CD4-positive, CD25-positive, alpha-beta regulatory T cell (primary cell): ENCODE data around the gene YIPF5. TPM values are rescaled to one million over a fixed set of nuclear protein-coding genes. Genes with fewer than 3 reads are reported as not detected.
A peak's percentile ranks its signal among the peaks of the same experiment; 100 is the strongest.

Source experiments
- ATAC-seq, 2 donors: fragments of 150-1000 bp; cut with Tn5 transposase; one replicate each; pipeline ENCODE4 v1.10.0; 2021; ENCODE audit warnings: low read depth in 2 of 2, moderate number of reproducible peaks in 2 of 2, moderate library complexity in 1 of 2
- DNase-seq, 3 donors: peaks; one replicate each; pipeline versions ENCODE4 v3.0.0 to v3.0.0-alpha.2; 2012 to 2022; ENCODE audit warnings: mixed read lengths in 1 of 3
- H3K27ac ChIP-seq: one replicate; pipeline ENCODE4 v1.7.0; 2013; ENCODE audit warnings: mild to moderate bottlenecking, low read length; ENCODE audit not compliant: insufficient read depth, poor library complexity, severe bottlenecking
- H3K27me3 ChIP-seq: one replicate; pipeline ENCODE4 v1.7.0; 2013; ENCODE audit warnings: low read length; ENCODE audit not compliant: control insufficient read depth, insufficient read depth
- H3K36me3 ChIP-seq: one replicate; pipeline ENCODE4 v1.7.0; 2013; ENCODE audit warnings: mild to moderate bottlenecking, low read length, moderate library complexity; ENCODE audit not compliant: control insufficient read depth, insufficient read depth
- H3K4me1 ChIP-seq: 2 replicates; pipeline ENCODE4 v1.7.0; 2013; ENCODE audit warnings: mild to moderate bottlenecking, low read length; ENCODE audit not compliant: insufficient read depth, control insufficient read depth, poor library complexity, severe bottlenecking
- H3K4me3 ChIP-seq: one replicate; pipeline ENCODE4 v1.7.0; 2013; ENCODE audit warnings: low read depth, mild to moderate bottlenecking, low read length, moderate library complexity
- H3K9me3 ChIP-seq, 2 experiments: 1 replicate in 1 of 2; 2 replicates in 1 of 2; pipeline ENCODE4 v1.7.0; 2013; ENCODE audit warnings: low read length in 2 of 2, mild to moderate bottlenecking in 1 of 2, moderate library complexity in 1 of 2; ENCODE audit not compliant: control insufficient read depth in 2 of 2
- H3K27ac Mint-ChIP-seq, 3 donors: one replicate each; pipeline ENCODE4 v1.8.0; 2020 to 2022; ENCODE audit warnings: mild to moderate bottlenecking in 3 of 3, mixed read lengths in 3 of 3, moderate library complexity in 2 of 3
- H3K27me3 Mint-ChIP-seq: one replicate; pipeline ENCODE4 v1.8.0; 2022; ENCODE audit warnings: mild to moderate bottlenecking, mixed read lengths
- H3K36me3 Mint-ChIP-seq: one replicate; pipeline ENCODE4 v1.8.0; 2020; ENCODE audit warnings: mixed read lengths
- H3K4me1 Mint-ChIP-seq, 4 donors: one replicate each; pipeline ENCODE4 v1.8.0; 2020 to 2022; ENCODE audit warnings: mixed read lengths in 4 of 4, mild to moderate bottlenecking in 1 of 4
- H3K4me3 Mint-ChIP-seq, 4 donors: one replicate each; pipeline ENCODE4 v1.8.0; 2020 to 2022; ENCODE audit warnings: mild to moderate bottlenecking in 4 of 4, mixed read lengths in 4 of 4, moderate library complexity in 3 of 4
- H3K9me3 Mint-ChIP-seq, 7 donors: one replicate each; pipeline ENCODE4 v1.8.0; 2020 to 2022; ENCODE audit warnings: mixed read lengths in 7 of 7, mild to moderate bottlenecking in 3 of 7, moderate library complexity in 2 of 7
- polyA plus RNA-seq, 4 donors: library from polyadenylated mRNA; unstranded; fragments of 300-500 nt; fragmentation: Illumina TruSeq; gene quantifications; one replicate each; pipeline ENCODE4 v1.2.3, GENCODE V29; 2021
- total RNA-seq: library from RNA; stranded (reverse); gene quantifications from one replicate; pipeline ENCODE4 v1.2.3, GENCODE V29; 2022

YIPF5 gene
- total RNA-seq (45.4 TPM), polyA plus RNA-seq (100 to 1,000 TPM in 1 of 4 donors, 10 to 100 TPM in 3; 63.6 to 104 (median 75.8) TPM)

GRCh38 chr5:144170276-144171024 lies at the start of gene YIPF5, which contains the start of gene KCTD16:
Gene YIPF5 (minus strand): TSS chr5:144170659. CDS start chr5:144169955, 704 bp downstream.
Gene KCTD16 (plus strand): TSS chr5:144170873.
- Histone ChIP-seq H3K27me3 (peaks cover 4% of the 10 kb centered on the region), H3K36me3 (peaks cover 16% of the 10 kb centered on the region), H3K27ac (peak within 1 kb of the TSS; percentile 91), H3K9me3 (no peaks in the 10 kb centered on the region), H3K4me1 (peaks cover 31% of the 10 kb centered on the region), H3K4me3 (peak within 1 kb of the TSS; percentile 93)
- peaks cover 6% of the 10 kb centered on the region for H3K27me3 Mint-ChIP-seq
- H3K9me3 Mint-ChIP-seq, result no peaks in the 10 kb centered on the region
- DNase-seq, result peak; percentile 95 to 99 (median 97)
- peak; percentile 98 for ATAC-seq
- H3K27ac Mint-ChIP-seq, result peak within 1 kb of the TSS; percentile 96 to 98 (median 97)
- H3K36me3 Mint-ChIP-seq, result peaks cover 17% of the 10 kb centered on the region
- H3K4me3 Mint-ChIP-seq, result peak within 1 kb of the TSS; percentile 89 to 99 (median 91)
- peaks cover 32 to 52% (median 37%) of the 10 kb centered on the region in 4 donors for H3K4me1 Mint-ChIP-seq

- no peak overlapping the region for H3K27ac ChIP-seq
- H3K27me3 ChIP-seq, result peaks cover 2% of the 10 kb centered on the region
- peaks cover 22% of the 10 kb centered on the region for H3K27me3 Mint-ChIP-seq
- no peak overlapping the region for H3K4me3 ChIP-seq
- ATAC-seq, result no peak
- H3K27ac Mint-ChIP-seq, result no peak overlapping the region
- no peaks in the 10 kb centered on the region for H3K36me3 Mint-ChIP-seq
- peaks cover 0 to 4% (median 0%) of the 10 kb centered on the region in 7 donors for H3K9me3 Mint-ChIP-seq
- H3K4me3 Mint-ChIP-seq, result no peak overlapping the region
- no peaks in the 10 kb centered on the region for H3K36me3 ChIP-seq
- H3K9me3 ChIP-seq, result peaks cover 0 to 2% of the 10 kb centered on the region in 2 experiments
- no peak for DNase-seq
- no peaks in the 10 kb centered on the region for H3K4me1 Mint-ChIP-seq
- H3K4me1 ChIP-seq, result no peaks in the 10 kb centered on the region
These were observed 49.4 kb upstream of the YIPF5 start for GRCh38 chr5:144219869-144220268.

GRCh38 chr5:144210655-144211054 lies 40.2 kb upstream of the YIPF5 start:
- Mint-ChIP-seq H3K27me3 (peaks cover 41% of the 10 kb centered on the region), H3K27ac (no peak overlapping the region), H3K4me3 (no peak overlapping the region), H3K36me3 (no peaks in the 10 kb centered on the region), H3K4me1 (peaks cover 0 to under 1% (median 0%) of the 10 kb centered on the region in 4 donors), H3K9me3 (no peaks in the 10 kb centered on the region)
- H3K36me3 ChIP-seq, result no peaks in the 10 kb centered on the region
- H3K27me3 ChIP-seq, result peaks cover 26% of the 10 kb centered on the region
- no peak overlapping the region for H3K4me3 ChIP-seq
- no peaks in the 10 kb centered on the region for H3K9me3 ChIP-seq
- no peak for ATAC-seq
- DNase-seq, result no peak
- H3K4me1 ChIP-seq, result no peaks in the 10 kb centered on the region
- no peak overlapping the region for H3K27ac ChIP-seq

- no peak overlapping the region for H3K27ac ChIP-seq
- no peaks in the 10 kb centered on the region for H3K36me3 ChIP-seq
- Mint-ChIP-seq H3K27ac (no peak overlapping the region), H3K4me3 (no peak overlapping the region), H3K9me3 (no peaks in the 10 kb centered on the region), H3K36me3 (no peaks in the 10 kb centered on the region), H3K4me1 (peaks cover 0 to 4% (median 1%) of the 10 kb centered on the region in 4 donors), H3K27me3 (peaks cover 41% of the 10 kb centered on the region)
- no peaks in the 10 kb centered on the region for H3K9me3 ChIP-seq
- H3K4me3 ChIP-seq, result no peak overlapping the region
- no peaks in the 10 kb centered on the region for H3K4me1 ChIP-seq
- ATAC-seq (no peak), DNase-seq (no peak)
- peaks cover 34% of the 10 kb centered on the region for H3K27me3 ChIP-seq
These were observed 38.9 kb upstream of the YIPF5 start for GRCh38 chr5:144209361-144209760.

- H3K4me3 Mint-ChIP-seq, result no peak overlapping the region
- peaks cover 50% of the 10 kb centered on the region for H3K27me3 Mint-ChIP-seq
These were observed 37.5 kb upstream of the YIPF5 start for GRCh38 chr5:144207875-144208444.

GRCh38 chr5:144206141-144206540 lies 35.7 kb upstream of the YIPF5 start:
- no peak overlapping the region for H3K4me3 Mint-ChIP-seq
- H3K36me3 Mint-ChIP-seq, result no peaks in the 10 kb centered on the region
- H3K27ac Mint-ChIP-seq, result no peak overlapping the region
- no peaks in the 10 kb centered on the region for H3K4me1 ChIP-seq
- H3K27ac ChIP-seq, result no peak overlapping the region
- H3K9me3 ChIP-seq, result no peaks in the 10 kb centered on the region
- peaks cover 0 to 1% (median 0%) of the 10 kb centered on the region in 7 donors for H3K9me3 Mint-ChIP-seq
- H3K27me3 ChIP-seq, result peaks cover 33% of the 10 kb centered on the region
- H3K4me3 ChIP-seq, result no peak overlapping the region
- peaks cover 0 to 9% (median 1%) of the 10 kb centered on the region in 4 donors for H3K4me1 Mint-ChIP-seq
- DNase-seq, result no peak
- H3K27me3 Mint-ChIP-seq, result peaks cover 51% of the 10 kb centered on the region
- ATAC-seq, result no peak
- H3K36me3 ChIP-seq, result no peaks in the 10 kb centered on the region

More at GRCh38 chr5:144207875-144208444, 37.5 kb upstream of the YIPF5 start:
- ATAC-seq, result no peak
- Mint-ChIP-seq H3K4me1 (peaks cover 0 to 9% (median 1%) of the 10 kb centered on the region in 4 donors), H3K27ac (no peak overlapping the region), H3K36me3 (no peaks in the 10 kb centered on the region), H3K9me3 (peaks cover 0 to 1% (median 0%) of the 10 kb centered on the region in 7 donors)
- DNase-seq, result no peak
- H3K27ac ChIP-seq, result no peak overlapping the region
- no peak overlapping the region for H3K4me3 ChIP-seq
- H3K36me3 ChIP-seq, result no peaks in the 10 kb centered on the region
- no peaks in the 10 kb centered on the region for H3K4me1 ChIP-seq
- peaks cover 33% of the 10 kb centered on the region for H3K27me3 ChIP-seq
- H3K9me3 ChIP-seq, result no peaks in the 10 kb centered on the region

GRCh38 chr5:144205141-144205551 lies 34.7 kb upstream of the YIPF5 start:
- no peak for DNase-seq
- no peak overlapping the region for H3K4me3 ChIP-seq
- peaks cover 33% of the 10 kb centered on the region for H3K27me3 ChIP-seq
- no peak for ATAC-seq
- no peak overlapping the region for H3K27ac ChIP-seq
- H3K27me3 Mint-ChIP-seq, result peaks cover 50% of the 10 kb centered on the region
- H3K9me3 Mint-ChIP-seq, result peaks cover 0 to 1% (median 0%) of the 10 kb centered on the region in 7 donors
- H3K27ac Mint-ChIP-seq, result no peak overlapping the region
- H3K36me3 Mint-ChIP-seq, result no peaks in the 10 kb centered on the region
- peaks cover 0 to 9% (median 1%) of the 10 kb centered on the region in 4 donors for H3K4me1 Mint-ChIP-seq
- H3K36me3 ChIP-seq, result no peaks in the 10 kb centered on the region
- no peak overlapping the region for H3K4me3 Mint-ChIP-seq
- no peaks in the 10 kb centered on the region for H3K9me3 ChIP-seq
- no peaks in the 10 kb centered on the region for H3K4me1 ChIP-seq
